H9 (cell line): ENCODE measurements around the gene COL4A1. TPM values are rescaled to one million over a fixed set of nuclear protein-coding genes. Genes with fewer than 3 reads are reported as not detected.

Experiments
- DNase-seq: peaks from one replicate; pipeline ENCODE4 v3.0.0-alpha.2; 2017
- H2AFZ ChIP-seq: one replicate; pipeline ENCODE4 v1.6.1; 2013; ENCODE audit warnings: mild to moderate bottlenecking, low read length, control low read depth, moderate library complexity
- H2AK5ac ChIP-seq: 2 replicates; pipeline ENCODE4 v1.6.1; 2013; ENCODE audit warnings: low read length, control low read depth, mixed read lengths; ENCODE audit not compliant: insufficient read length
- H2BK120ac ChIP-seq: one replicate; pipeline ENCODE4 v1.6.1; 2013; ENCODE audit warnings: low read depth, mild to moderate bottlenecking, low read length, control low read depth, inconsistent platforms; ENCODE audit not compliant: poor library complexity, severe bottlenecking
- H2BK12ac ChIP-seq: 2 replicates; pipeline ENCODE4 v1.6.1; 2013; ENCODE audit warnings: low read length, control low read depth, mixed read lengths, low read depth; ENCODE audit not compliant: insufficient read length
- H2BK15ac ChIP-seq: 2 replicates; pipeline ENCODE4 v1.6.1; 2013; ENCODE audit warnings: low read depth, low read length, control low read depth
- H2BK20ac ChIP-seq: one replicate; pipeline ENCODE4 v1.6.1; 2013; ENCODE audit warnings: low read depth, mild to moderate bottlenecking, low read length, control low read depth, inconsistent platforms; ENCODE audit not compliant: poor library complexity, severe bottlenecking
- H2BK5ac ChIP-seq: 2 replicates; pipeline ENCODE4 v1.6.1; 2013; ENCODE audit warnings: low read length, control low read depth, mixed read lengths; ENCODE audit not compliant: insufficient read length
- H3K14ac ChIP-seq: 2 replicates; pipeline ENCODE4 v1.6.1; 2013; ENCODE audit warnings: low read length, control low read depth; ENCODE audit not compliant: insufficient read depth
- H3K18ac ChIP-seq: 2 replicates; pipeline ENCODE4 v1.6.1; 2013; ENCODE audit warnings: low read depth, mild to moderate bottlenecking, mixed read lengths, low read length, control low read depth; ENCODE audit not compliant: insufficient read length
- H3K23ac ChIP-seq: 2 replicates; pipeline ENCODE4 v1.6.1; 2013; ENCODE audit warnings: low read length, control low read depth, mixed read lengths, low read depth; ENCODE audit not compliant: insufficient read length
- H3K23me2 ChIP-seq: 2 replicates; pipeline ENCODE4 v1.6.1; 2013; ENCODE audit warnings: low read depth, mild to moderate bottlenecking, mixed read lengths, low read length, control low read depth; ENCODE audit not compliant: insufficient read length, poor library complexity, severe bottlenecking
- H3K27ac ChIP-seq: 2 replicates; pipeline ENCODE4 v1.5.1; 2013; ENCODE audit warnings: low read length, control low read depth, mixed read lengths, low read depth; ENCODE audit not compliant: insufficient read length
- H3K27me3 ChIP-seq: 2 replicates; pipeline ENCODE4 v1.6.1; 2013; ENCODE audit warnings: low read length, control low read depth, inconsistent platforms; ENCODE audit not compliant: insufficient read depth
- H3K4ac ChIP-seq: 2 replicates; pipeline ENCODE4 v1.6.1; 2013; ENCODE audit warnings: low read depth, mild to moderate bottlenecking, control low read depth, inconsistent platforms, low read length, moderate library complexity
- H3K4me1 ChIP-seq: 2 replicates; pipeline ENCODE4 v1.6.1; 2013; ENCODE audit warnings: low read length, control low read depth, inconsistent platforms; ENCODE audit not compliant: insufficient read depth
- H3K4me2 ChIP-seq: 2 replicates; pipeline ENCODE4 v1.6.1; 2013; ENCODE audit warnings: low read length, control low read depth, mixed read lengths; ENCODE audit not compliant: insufficient read length, insufficient read depth
- H3K56ac ChIP-seq: 2 replicates; pipeline ENCODE4 v1.6.1; 2013; ENCODE audit warnings: low read depth, mild to moderate bottlenecking, mixed read lengths, low read length, control low read depth; ENCODE audit not compliant: insufficient read length
- H3K79me1 ChIP-seq: 2 replicates; pipeline ENCODE4 v1.6.1; 2013; ENCODE audit warnings: low read depth, mild to moderate bottlenecking, moderate library complexity, low read length, control low read depth, inconsistent platforms; ENCODE audit not compliant: insufficient read depth, poor library complexity, severe bottlenecking
- H3K79me2 ChIP-seq: 2 replicates; pipeline ENCODE4 v1.6.1; 2013; ENCODE audit warnings: low read length, control low read depth, inconsistent platforms; ENCODE audit not compliant: insufficient read depth
- H3K9ac ChIP-seq: 2 replicates; pipeline ENCODE4 v1.6.1; 2013; ENCODE audit warnings: low read length, control low read depth, mixed read lengths; ENCODE audit not compliant: insufficient read length; ENCODE audit errors: extremely low read depth
- H3K9me3 ChIP-seq: one replicate; pipeline ENCODE4 v1.6.1; 2013; ENCODE audit warnings: low read depth, low read length, inconsistent platforms; ENCODE audit not compliant: control insufficient read depth
- H3T11ph ChIP-seq: one replicate; pipeline ENCODE4 v1.6.1; 2013; ENCODE audit warnings: mild to moderate bottlenecking, low read length, control low read depth, inconsistent platforms
- H4K20me1 ChIP-seq: one replicate; pipeline ENCODE4 v1.6.1; 2013; ENCODE audit not compliant: control insufficient read depth, insufficient read length, insufficient read depth
- H4K5ac ChIP-seq: 2 replicates; pipeline ENCODE4 v1.6.1; 2013; ENCODE audit warnings: low read depth, mild to moderate bottlenecking, mixed read lengths, low read length, control low read depth; ENCODE audit not compliant: insufficient read length
- H4K8ac ChIP-seq: replicated peaks from 2 replicates; pipeline ENCODE4 v1.6.1; 2013; ENCODE audit warnings: low read length, control low read depth, mixed read lengths, low read depth; ENCODE audit not compliant: insufficient read length
- H4K91ac ChIP-seq: 2 replicates; pipeline ENCODE4 v1.6.1; 2013; ENCODE audit warnings: low read depth, mild to moderate bottlenecking, moderate library complexity, mixed read lengths, low read length, control low read depth; ENCODE audit not compliant: insufficient read length
- H3K27ac Mint-ChIP-seq, 3 experiments: 2 replicates in 2 of 3; 3 replicates in 1 of 3; pipeline ENCODE4 v1.8.0; 2020 to 2021; ENCODE audit warnings: mixed read lengths in 3 of 3, mild to moderate bottlenecking in 1 of 3, moderate library complexity in 1 of 3
- H3K27me3 Mint-ChIP-seq: 2 replicates; pipeline ENCODE4 v1.8.0; 2021; ENCODE audit warnings: low read depth, mild to moderate bottlenecking, moderate library complexity, mixed read lengths
- H3K36me3 Mint-ChIP-seq, 3 experiments: 2 replicates in 2 of 3; 3 replicates in 1 of 3; pipeline ENCODE4 v1.8.0; 2020 to 2021; ENCODE audit warnings: low read depth in 3 of 3, mixed read lengths in 3 of 3; ENCODE audit not compliant: insufficient read depth in 1 of 3
- H3K4me1 Mint-ChIP-seq, 2 experiments: 2 replicates each; pipeline ENCODE4 v1.8.0; 2020; ENCODE audit warnings: mixed read lengths in 2 of 2
- H3K4me3 Mint-ChIP-seq, 2 experiments: 2 replicates in 1 of 2; 3 replicates in 1 of 2; pipeline ENCODE4 v1.8.0; 2020 to 2021; ENCODE audit warnings: mild to moderate bottlenecking in 2 of 2, mixed read lengths in 2 of 2, moderate library complexity in 1 of 2
- H3K9me3 Mint-ChIP-seq, 2 experiments: 2 replicates in 1 of 2; 3 replicates in 1 of 2; pipeline ENCODE4 v1.8.0; 2020; ENCODE audit warnings: mild to moderate bottlenecking in 2 of 2, mixed read lengths in 2 of 2, moderate library complexity in 1 of 2
- WGBS: extraction: QIAGEN DNeasy Blood & Tissue Kit; methylation state at CpG from one replicate; pipeline ENCODE4 v1.1.7; 2013; ENCODE audit warnings: missing lambda C conversion rate, low lambda C conversion rate, mixed read lengths; ENCODE audit not compliant: insufficient read length; ENCODE audit errors: extremely low coverage; 5-methylcytosine and 5-hydroxymethylcytosine counted together
- total RNA-seq: library from RNA; stranded (reverse); gene quantifications from 2 replicates; pipeline ENCODE4 v1.2.1, GENCODE V29; 2021
- TF ChIP-seq, protein P1 (sequence below): fragments of 200-600 bp; sonication (generic); conservative IDR thresholded peaks from 3 replicates; pipeline ENCODE4 v1.8.0; 2021; ENCODE audit warnings: antibody characterized with exemption, mild to moderate bottlenecking

COL4A1 gene
- total RNA-seq, 1 experiment from 2014 or later = 73.1 TPM

DNA sequence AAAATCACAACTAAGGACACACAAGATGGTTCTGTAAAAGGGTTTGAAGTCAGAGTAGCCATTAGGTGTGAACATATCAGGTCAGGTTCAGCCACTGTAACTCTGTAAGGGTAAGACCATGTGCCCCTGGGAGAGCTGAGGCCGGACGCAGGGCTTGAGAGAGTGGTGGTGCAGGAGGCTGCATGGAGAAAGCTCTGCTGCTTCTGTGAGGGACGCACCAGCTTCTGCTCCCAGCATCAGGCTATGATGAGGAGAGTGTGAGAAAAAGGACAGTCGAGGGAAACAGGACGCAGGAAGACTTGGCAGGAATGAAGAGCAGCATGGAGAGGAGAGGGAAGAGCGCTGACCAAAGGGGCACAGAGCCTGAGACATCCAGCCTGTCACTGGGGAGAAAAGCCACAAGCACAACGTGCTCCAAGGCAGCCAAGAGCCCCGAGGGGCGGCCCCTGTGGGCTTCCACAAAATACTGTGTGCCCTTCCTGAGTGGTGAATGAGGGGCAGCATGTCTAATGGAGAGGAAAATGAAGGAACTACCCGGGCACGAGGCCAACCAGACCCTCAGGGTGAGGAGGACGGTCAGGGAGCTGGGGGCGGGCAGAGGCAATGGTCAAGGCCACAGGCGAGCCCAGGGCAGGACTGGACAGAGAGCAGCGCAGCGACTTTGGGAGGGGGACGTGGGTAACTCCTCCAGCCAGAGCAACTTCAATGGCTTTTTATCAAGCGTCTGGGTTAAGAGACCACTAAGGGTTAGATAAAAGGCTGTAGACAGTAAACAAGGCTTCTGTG, 107.7 kb downstream of the COL4A1 start:
- H2BK5ac ChIP-seq = no peak overlapping the region
- H3K79me1 ChIP-seq = no peaks in the 10 kb centered on the region
- no peak overlapping the region for H3K4me2 ChIP-seq
- no peaks in the 10 kb centered on the region for H3K79me2 ChIP-seq
- no peak overlapping the region for H3K27ac ChIP-seq
- no peaks in the 10 kb centered on the region for H3K4me1 ChIP-seq
- no peak overlapping the region for H3T11ph ChIP-seq
- no peak overlapping the region for H3K56ac ChIP-seq
- TF ChIP-seq, protein P1, sequence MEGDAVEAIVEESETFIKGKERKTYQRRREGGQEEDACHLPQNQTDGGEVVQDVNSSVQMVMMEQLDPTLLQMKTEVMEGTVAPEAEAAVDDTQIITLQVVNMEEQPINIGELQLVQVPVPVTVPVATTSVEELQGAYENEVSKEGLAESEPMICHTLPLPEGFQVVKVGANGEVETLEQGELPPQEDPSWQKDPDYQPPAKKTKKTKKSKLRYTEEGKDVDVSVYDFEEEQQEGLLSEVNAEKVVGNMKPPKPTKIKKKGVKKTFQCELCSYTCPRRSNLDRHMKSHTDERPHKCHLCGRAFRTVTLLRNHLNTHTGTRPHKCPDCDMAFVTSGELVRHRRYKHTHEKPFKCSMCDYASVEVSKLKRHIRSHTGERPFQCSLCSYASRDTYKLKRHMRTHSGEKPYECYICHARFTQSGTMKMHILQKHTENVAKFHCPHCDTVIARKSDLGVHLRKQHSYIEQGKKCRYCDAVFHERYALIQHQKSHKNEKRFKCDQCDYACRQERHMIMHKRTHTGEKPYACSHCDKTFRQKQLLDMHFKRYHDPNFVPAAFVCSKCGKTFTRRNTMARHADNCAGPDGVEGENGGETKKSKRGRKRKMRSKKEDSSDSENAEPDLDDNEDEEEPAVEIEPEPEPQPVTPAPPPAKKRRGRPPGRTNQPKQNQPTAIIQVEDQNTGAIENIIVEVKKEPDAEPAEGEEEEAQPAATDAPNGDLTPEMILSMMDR = no peak
- H3K23ac ChIP-seq = no peak overlapping the region
- DNase-seq = no peak
- H3K27ac Mint-ChIP-seq = peak overlapping the region in 2 of 3 experiments; percentile 22 to 87; a peak in 4 of 7 replicates
- H2BK120ac ChIP-seq = no peak overlapping the region
- H3K27me3 ChIP-seq = no peaks in the 10 kb centered on the region
- no peaks in the 10 kb centered on the region for H3K27me3 Mint-ChIP-seq
- peaks cover 0 to 5% of the 10 kb centered on the region in 2 experiments; a peak in 2 of 4 replicates for H3K4me1 Mint-ChIP-seq
- H4K91ac ChIP-seq = no peak overlapping the region
- no peak overlapping the region for H3K4ac ChIP-seq
- peaks cover 3 to 27% (median 4%) of the 10 kb centered on the region in 3 experiments; a peak in 5 of 7 replicates for H3K36me3 Mint-ChIP-seq
- H2AK5ac ChIP-seq = no peak overlapping the region
- H4K8ac ChIP-seq = no peak overlapping the region
- H2BK12ac ChIP-seq = no peak overlapping the region
- H2BK20ac ChIP-seq = no peak overlapping the region
- no peaks in the 10 kb centered on the region for H3K9me3 ChIP-seq
- no peak overlapping the region for H3K9ac ChIP-seq
- no peak overlapping the region for H2AFZ ChIP-seq
- no peaks in the 10 kb centered on the region for H4K20me1 ChIP-seq
- H3K18ac ChIP-seq = no peak overlapping the region
- H4K5ac ChIP-seq = no peak overlapping the region
- peaks cover 0 to 3% of the 10 kb centered on the region in 2 experiments; a peak in 1 of 5 replicates for H3K9me3 Mint-ChIP-seq
- no peaks in the 10 kb centered on the region for H3K23me2 ChIP-seq
- no CpG with 5 or more reads among the region's 18 CpGs for WGBS
- no peak overlapping the region for H2BK15ac ChIP-seq
- H3K14ac ChIP-seq = no peak overlapping the region
- no peak overlapping the region for H3K4me3 Mint-ChIP-seq
